NCI-H774 (cell line): ENCODE measurements around the gene ESRRG.

ENCODE experiments used
- DNase-seq: peaks from one replicate; lab custom pipeline; 2025; lab: John Stamatoyannopoulos, UW

The ESRRG gene

GRCh38 chr1:216723274-216723780, at the start of gene ESRRG:
Gene ESRRG, minus strand, starts transcription at chr1:216723429. Its CDS starts 130 bp downstream, at chr1:216723299.
- peak; percentile 83 for DNase-seq

GRCh38 chr1:216771922-216772321, 48.7 kb upstream of the ESRRG start:
- DNase-seq: no peak

DNA sequence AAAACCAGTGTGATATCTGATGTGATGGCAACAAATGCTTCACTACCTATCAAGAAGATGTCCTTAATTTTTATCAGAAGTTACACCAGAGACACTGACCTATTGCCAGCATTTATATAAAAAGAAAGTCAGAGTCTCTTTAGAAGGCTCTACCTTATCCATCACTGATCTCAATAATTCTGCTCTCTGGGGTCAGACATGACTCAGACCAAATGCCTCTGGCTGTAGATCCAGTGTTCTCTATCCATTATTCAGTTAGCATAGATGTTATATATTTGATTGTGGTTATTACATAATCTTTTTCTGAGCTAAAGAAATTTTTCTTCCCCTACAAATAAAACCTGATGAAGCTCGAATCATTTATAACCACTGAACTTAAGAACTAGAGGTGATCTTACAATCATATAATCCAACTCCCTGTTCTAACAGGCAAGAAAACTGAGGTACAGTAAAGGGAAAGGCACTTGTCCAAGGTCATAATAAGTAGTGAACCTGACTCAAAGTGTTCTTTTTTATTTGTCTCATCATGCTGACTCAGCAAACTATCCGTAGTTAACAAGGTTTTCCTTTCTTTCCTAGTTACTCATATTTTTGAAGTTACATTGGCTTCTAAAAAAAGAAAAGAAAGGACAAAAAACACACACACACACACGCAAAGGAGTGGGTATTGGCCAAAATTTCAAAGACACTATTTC, 43.6 kb upstream of the ESRRG start:
- no peak for DNase-seq

DNA sequence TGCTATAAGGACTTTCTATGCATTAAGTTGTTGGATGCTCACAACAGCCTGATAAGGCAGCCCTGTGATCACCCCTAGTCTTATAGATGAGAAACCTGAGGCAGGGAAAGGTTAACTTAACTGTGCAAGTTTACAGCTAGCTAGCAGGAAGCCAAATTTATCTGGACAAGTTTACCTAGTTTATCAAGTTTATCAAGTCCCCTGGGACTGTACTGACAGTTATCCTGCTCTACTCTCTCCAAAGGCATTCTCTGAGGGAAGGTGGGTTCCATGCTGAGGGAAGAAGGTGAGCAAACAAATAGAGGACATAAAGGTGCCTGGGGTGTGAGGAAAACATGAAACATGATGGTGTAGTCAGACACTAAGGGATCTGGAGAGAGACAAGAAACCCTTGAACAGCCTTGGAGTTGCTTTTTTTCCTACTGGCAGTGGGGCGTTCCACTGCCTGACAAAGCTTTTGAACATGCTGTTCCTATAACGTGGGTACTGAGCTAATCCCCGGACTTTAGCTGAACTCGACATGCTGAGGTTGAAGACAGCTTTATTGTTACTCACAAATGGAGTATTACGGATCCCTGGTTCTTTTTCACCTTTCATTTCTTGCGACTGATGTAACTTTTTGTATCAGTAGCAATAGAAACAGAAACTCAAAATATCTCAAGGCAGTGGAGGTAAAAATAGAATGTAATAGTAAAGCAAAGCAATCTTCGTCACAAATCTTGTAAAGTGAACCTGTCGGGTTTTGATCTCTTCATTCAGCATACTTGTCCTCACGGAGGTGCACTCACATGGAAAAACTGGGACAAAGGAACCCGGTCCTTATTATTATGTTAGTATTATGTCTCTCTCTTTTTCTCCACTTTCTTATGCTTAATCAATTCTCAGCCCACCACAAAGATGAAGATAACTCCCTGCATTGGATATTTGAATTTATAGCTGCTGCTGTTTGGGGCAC, 42.4 kb upstream of the ESRRG start:
- DNase-seq: no peak

- no peak for DNase-seq
Observed at GRCh38 chr1:216758161-216758560, 34.9 kb upstream of the ESRRG start.

- no peak for DNase-seq
Observed at GRCh38 chr1:216757110-216757509, 33.9 kb upstream of the ESRRG start.

GRCh38 chr1:216750961-216751360, 27.7 kb upstream of the ESRRG start:
- DNase-seq: no peak

DNA sequence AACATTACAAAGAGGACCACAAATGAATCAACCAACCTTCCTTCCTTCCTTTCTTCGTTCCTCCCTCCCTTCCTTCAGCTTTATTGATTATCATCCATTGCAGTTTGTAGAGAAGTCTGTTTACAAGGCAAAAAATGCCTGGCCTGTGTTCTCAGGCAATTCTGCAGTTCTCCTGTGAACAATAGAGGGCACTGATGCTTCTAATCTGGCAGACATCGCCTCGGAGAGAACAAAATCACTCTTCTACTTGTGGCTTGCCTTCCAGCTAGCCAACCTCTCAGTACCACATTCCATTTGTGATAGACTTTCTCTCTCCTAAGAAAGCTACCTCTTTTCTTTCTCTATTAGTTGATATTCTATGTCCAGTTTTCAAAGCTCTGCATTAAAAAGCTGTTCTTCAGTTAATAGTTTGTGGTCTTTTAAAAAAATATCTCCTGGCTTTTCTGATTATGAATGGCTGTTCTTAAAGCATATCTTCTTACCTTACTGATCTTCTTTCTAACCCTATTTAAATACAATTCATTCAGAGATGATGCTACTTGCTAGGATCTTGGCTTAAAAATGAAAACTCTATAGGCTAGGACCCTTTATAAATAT, 26.9 kb upstream of the ESRRG start:
- peak; percentile 76 for DNase-seq

GRCh38 chr1:216749232-216749631, 26.0 kb upstream of the ESRRG start:
- DNase-seq: no peak

GRCh38 chr1:216742625-216743024, 19.4 kb upstream of the ESRRG start:
- peak; percentile 30 for DNase-seq

DNA sequence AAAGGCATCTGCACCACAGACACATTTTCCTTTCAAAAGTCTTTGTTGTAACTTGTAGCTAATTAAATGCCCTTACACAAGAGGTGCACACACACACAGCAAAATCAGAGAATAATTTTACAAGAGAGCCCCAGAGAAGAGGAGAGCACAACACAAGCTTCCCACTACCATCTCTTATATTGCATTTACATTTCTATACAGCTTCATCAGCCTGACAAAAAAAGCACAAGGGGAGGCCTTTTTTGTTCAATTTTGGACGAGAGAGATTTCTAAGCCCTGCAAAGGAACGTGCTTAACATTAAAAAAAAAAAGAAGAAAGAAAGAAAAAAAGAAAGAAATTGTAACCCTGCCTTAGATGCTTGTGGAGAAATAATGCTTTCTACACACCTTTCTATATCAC, 17.1 kb upstream of the ESRRG start:
- no peak for DNase-seq

GRCh38 chr1:216739793-216740192, 16.6 kb upstream of the ESRRG start:
- DNase-seq: no peak

DNA sequence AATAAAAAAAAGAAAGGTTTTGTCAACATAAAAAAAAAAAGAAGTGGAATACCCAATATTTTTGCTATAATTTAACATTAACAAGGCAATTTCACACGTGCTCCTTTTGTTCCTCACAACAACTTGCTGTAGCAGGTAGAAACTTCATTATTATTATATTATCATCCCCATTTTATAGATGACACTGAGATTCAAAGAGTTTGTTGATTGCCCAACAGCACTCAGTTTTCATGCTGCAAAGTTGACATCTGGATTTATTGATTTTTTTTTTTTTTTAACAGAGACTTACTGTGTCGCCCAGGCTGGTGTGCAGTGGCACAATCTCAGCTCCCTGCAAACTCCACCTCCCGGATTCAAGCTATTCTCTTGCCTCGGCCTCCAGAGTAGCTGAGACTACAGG, 8.9 kb upstream of the ESRRG start:
- DNase-seq: no peak

DNA sequence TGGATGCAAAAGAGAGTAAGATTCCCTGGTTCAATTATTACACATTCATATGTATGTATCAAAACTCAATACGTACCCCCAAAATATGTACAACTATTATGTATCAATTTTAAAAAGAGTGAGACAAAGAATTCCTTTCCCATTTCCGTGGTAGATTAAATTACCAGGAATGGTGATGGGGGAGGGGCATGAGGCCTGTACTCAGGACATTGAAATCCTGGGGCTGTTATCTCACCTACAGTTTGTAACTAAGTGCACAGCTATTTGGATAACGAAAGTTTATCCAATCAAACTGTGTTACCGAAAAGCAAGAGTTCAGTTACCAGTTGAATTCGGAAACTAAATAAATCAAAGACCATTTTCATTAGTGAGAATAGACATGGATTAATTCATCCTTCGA, 8.3 kb upstream of the ESRRG start:
- no peak for DNase-seq

DNA sequence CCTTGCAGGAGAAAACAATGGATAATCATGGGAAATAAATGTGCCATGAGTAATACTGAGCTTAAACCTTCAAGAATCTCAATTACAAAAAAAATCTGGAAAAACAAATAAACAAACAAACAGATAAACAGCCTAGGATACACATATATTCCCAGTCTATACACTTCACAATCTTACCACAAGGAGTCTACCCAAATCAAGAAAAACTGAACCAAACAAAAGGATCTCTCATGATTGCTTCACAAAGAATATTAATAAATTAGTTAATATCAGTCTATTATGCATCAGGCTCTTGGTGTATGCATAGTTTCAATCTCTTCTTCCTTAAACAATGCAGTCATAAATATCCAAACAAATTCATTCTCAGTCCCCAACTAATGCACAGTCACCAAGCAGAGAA, 3.2 kb upstream of the ESRRG start:
- DNase-seq: no peak

DNA sequence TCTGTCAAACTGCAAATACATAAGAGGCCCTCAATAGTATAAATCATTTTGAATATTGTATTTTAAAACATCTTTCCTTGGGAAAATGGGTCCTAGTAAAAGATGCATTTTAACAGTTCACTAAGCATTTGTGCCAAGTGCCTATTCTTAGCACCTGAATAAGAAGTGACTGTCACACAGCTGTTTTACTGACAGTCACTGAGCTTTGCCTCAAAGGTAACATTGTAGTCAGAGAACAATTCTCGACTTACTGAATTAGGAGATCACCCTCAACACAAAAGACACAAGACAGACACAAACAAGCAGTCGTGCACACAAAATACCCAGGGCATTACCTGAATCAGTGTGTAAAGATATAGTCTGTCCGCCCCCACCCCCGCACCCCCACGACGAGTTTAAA, 408 bp downstream of the ESRRG start:
- DNase-seq: no peak

- no peak for DNase-seq
Observed at GRCh38 chr1:216721863-216722262, 1.4 kb downstream of the ESRRG start.

DNA sequence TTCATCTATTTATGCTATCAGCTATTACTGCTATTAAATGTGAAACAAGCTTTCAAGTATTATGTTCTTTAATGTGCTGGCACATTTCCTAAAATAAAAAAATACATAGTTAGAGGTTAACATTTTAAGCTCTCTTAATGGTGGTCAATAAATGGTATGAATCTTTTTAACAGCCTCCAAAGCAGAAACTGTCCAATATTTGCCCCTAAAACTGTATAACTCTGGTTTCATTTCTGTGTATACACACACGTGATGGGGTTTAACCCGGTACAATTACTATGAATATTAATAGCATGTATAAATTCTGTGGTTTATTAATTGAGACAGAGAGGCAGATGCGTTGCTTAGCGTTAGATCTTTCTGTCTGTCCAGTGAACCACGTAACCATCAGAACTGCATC, 2.2 kb downstream of the ESRRG start:
- no peak for DNase-seq

DNA sequence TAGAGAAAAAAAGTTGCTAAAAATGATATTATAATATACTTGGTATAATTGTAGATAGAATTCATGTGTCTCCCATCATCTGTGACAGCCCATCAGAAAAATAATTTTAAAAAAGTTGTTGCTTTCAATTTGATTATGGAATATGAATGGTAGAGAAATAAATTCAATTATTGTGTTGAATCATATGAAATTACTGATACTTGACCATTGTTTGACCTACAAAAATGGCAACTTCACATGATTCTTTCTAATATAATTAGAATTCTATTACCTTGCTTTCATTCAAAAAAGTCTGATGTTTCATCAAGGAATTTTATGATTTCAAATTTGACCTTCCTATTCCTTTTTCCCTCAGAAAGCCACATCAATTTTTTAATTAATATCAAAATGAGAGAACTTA, 11.5 kb downstream of the ESRRG start:
- no peak for DNase-seq

- DNase-seq: no peak
Observed at GRCh38 chr1:216710598-216711333, 12.5 kb downstream of the ESRRG start.

DNA sequence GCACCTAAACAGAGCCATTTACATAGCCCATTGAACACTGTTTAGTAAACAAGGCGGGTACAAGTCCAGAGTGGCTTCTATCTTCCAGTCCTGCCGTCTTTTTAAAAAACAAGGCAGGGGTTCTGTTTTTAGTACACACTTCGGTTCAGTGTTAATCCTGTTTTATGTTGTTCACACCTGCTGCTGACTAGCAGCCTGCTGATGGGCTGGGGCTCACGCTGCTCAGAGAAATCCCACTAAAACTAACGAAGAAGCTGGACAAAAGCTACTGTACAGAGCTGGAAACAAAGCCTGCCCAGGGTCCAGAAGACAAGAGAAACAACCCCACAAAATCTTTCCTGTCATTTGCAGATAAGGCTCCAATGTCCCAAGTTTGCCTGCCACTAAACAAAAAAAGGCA, 13.2 kb downstream of the ESRRG start:
- DNase-seq: no peak

GRCh38 chr1:216705676-216706075, 17.6 kb downstream of the ESRRG start:
- peak; percentile 74 for DNase-seq
